Bronchial epithelial cell (primary cell): Measurements from ENCODE around the gene DAZAP2. TPM values are rescaled to one million over a fixed set of nuclear protein-coding genes. Genes with fewer than 3 reads are reported as not detected.
"Not testable (repeated sequence)": the region's sequence is repeated elsewhere in the genome, so short reads cannot be mapped to it uniquely, and the experiment has no call there.

Source experiments
- DNase-seq: peaks from one replicate; pipeline ENCODE4 v3.0.0-alpha.2; 2010; ENCODE audit warnings: low read depth
- FAIRE-seq: peaks from 2 replicates; lab custom pipeline; 2011; peaks lifted over from hg19 to GRCh38; lab: Jason Lieb, UNC
- H3K27me3 ChIP-seq: 2 replicates; pipeline ENCODE4 v1.5.1; 2011; ENCODE audit warnings: low read length; ENCODE audit not compliant: control insufficient read depth, insufficient read depth
- H3K36me3 ChIP-seq: 2 replicates; pipeline ENCODE4 v1.5.1; 2011; ENCODE audit warnings: low read length; ENCODE audit not compliant: control insufficient read depth, insufficient read depth
- H3K4me3 ChIP-seq: 2 replicates; pipeline ENCODE4 v1.5.1; 2011; ENCODE audit warnings: mild to moderate bottlenecking, low read depth, low read length, control low read depth
- total RNA-seq: library from RNA; depleted of rRNA; stranded (reverse); fragments of >200 nt; gene quantifications from 2 replicates; pipeline ENCODE4 v1.2.1, GENCODE V29; 2014
- TF ChIP-seq, protein P1 (sequence below): IDR thresholded peaks from 2 replicates; pipeline ENCODE4 v1.5.1; 2011; ENCODE audit warnings: mild to moderate bottlenecking, moderate library complexity, low read length, control low read depth, inconsistent platforms; ENCODE audit not compliant: insufficient read depth, severe bottlenecking

Gene DAZAP2
- total RNA-seq, 1 donor from 2014 or later = 50.5 TPM

DNA sequence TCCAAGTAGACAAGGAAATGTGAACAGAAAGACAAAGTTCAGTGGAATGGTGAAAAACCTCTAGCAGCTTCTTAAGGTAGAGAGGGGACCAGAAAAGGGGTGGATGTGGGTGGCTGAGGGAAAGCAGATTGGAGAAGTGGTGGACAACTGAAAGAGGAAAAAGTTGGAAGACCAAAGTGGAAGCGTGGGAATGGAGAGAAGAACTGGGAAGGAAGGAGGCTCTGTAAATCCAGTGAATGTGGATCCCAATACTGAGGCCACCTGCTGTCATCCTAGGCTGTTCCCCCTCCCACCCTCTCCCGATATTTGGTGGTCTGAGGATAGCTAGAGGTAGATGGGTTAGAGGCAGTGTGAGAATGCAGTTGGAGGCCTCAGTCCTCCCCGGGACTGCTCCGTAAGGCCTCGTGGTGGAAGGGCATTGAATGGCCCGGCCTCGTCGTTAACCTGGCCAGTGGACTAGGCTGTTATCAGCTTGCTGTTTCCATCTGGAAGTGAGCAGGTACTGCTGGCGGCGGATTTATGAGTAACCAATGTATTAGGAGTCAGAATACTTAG, 19.9 kb upstream of the DAZAP2 start:
- Histone ChIP-seq H3K4me3 (peak overlapping the region; percentile 53), H3K27me3 (no peaks in the 10 kb centered on the region), H3K36me3 (no peaks in the 10 kb centered on the region)
- TF ChIP-seq, protein P1, sequence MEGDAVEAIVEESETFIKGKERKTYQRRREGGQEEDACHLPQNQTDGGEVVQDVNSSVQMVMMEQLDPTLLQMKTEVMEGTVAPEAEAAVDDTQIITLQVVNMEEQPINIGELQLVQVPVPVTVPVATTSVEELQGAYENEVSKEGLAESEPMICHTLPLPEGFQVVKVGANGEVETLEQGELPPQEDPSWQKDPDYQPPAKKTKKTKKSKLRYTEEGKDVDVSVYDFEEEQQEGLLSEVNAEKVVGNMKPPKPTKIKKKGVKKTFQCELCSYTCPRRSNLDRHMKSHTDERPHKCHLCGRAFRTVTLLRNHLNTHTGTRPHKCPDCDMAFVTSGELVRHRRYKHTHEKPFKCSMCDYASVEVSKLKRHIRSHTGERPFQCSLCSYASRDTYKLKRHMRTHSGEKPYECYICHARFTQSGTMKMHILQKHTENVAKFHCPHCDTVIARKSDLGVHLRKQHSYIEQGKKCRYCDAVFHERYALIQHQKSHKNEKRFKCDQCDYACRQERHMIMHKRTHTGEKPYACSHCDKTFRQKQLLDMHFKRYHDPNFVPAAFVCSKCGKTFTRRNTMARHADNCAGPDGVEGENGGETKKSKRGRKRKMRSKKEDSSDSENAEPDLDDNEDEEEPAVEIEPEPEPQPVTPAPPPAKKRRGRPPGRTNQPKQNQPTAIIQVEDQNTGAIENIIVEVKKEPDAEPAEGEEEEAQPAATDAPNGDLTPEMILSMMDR = no peak
- FAIRE-seq (no peak), DNase-seq (peak; percentile 21)

DNA sequence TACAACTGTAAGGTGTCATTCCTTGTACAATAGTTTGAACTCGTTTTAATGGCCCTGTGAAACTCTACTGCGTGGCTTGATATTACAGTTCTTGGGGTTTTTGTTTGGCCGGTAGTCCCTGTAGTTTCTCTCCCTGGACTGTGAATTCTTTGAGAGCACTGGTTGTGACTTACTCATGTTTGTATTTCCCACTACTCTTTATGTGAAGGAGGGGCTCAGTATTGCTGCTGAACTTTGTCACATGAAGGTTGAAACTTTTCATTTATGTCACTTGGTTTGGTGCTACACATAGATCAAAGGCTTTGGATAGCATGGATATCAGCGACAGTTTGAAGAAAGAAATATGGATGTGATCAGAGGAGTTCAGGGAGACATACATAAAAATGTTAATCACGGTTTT, 19.3 kb upstream of the DAZAP2 start:
- FAIRE-seq (no peak), DNase-seq (no peak)
- Histone ChIP-seq H3K27me3 (no peaks in the 10 kb centered on the region), H3K36me3 (no peaks in the 10 kb centered on the region), H3K4me3 (no peak overlapping the region)
- TF ChIP-seq, protein P1 = no peak

DNA sequence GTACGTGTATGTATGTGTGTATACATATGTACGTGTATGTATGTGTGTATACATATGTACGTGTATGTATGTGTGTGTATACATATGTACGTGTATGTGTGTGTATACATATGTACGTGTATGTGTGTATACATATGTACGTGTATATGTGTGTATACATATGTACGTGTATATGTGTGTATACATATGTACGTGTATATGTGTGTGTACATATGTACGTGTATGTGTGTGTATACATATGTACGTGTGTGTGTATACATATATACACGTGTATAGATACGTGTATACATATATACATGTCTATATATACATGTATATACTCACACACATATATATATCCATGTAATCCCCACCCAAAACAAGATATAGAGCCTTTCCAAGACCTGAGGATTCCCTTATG, 18.8 kb upstream of the DAZAP2 start:
- not testable (repeated sequence) for FAIRE-seq, DNase-seq, H3K36me3 ChIP-seq, H3K4me3 ChIP-seq, H3K27me3 ChIP-seq

DNA sequence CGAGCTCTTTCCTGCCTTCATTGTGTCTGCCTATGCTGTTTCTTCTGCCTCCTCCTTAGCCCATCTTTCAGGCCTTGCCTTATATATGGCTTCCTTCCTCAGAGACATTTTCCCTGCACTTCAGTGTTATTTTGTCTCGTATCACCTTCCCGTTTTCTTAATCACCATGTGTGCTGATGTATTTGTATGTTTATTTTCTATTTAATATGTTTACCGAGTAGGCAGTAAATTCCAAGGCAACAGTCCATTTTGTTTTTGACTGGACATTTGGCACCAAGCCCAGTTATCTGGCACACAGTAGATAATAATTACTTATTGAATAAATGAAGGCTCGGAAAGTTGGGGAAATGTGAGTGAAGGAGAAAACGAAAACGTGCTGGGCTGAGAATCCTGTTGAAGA, 16.2 kb upstream of the DAZAP2 start:
- no peaks in the 10 kb centered on the region for H3K27me3 ChIP-seq
- H3K36me3 ChIP-seq = no peaks in the 10 kb centered on the region
- TF ChIP-seq, protein P1 = no peak
- no peak for DNase-seq
- no peak for FAIRE-seq
- no peak overlapping the region for H3K4me3 ChIP-seq

DNA sequence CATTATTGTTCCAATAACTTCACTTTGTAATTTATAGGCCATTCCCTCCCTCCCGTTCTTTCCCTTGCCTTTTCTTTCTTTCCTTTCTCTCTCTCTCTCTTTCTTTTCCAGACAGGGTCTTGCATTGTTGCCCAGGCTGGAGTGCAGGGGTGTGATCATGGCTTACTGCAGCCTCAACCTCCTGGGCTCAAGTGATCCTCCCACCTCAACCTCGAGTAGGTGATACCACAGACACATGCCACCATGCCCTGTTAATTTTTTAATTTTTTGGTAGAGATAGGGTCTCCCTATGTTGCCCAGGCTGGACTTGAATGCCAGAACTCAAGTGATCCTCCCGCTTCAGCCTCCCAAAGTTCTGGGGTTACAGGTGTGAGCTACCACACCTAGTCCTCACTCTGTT, 14.0 kb upstream of the DAZAP2 start:
- no peaks in the 10 kb centered on the region for H3K36me3 ChIP-seq
- FAIRE-seq (no peak), DNase-seq (no peak)
- no peaks in the 10 kb centered on the region for H3K27me3 ChIP-seq
- no peak overlapping the region for H3K4me3 ChIP-seq
- TF ChIP-seq, protein P1 = no peak

DNA sequence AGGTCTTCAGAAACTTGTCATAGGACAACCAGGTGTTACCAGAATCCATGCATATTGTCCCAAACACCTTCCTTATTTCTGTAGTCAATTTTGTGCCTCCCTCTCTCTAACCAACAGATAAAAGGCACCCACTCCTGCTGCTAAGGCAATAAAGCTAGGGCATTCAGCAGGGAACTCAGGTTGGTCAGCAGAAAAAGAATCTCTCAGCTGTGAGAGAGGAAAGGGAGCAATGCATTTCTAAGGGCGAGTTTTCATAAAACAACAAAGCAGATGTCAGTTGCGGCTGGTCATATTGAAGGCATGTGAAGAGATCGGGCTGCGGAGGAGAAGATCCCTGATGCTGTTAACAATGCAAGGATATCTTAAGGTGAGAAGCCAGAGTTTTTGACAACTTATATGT, 13.4 kb upstream of the DAZAP2 start:
- H3K4me3 ChIP-seq = no peak overlapping the region
- H3K36me3 ChIP-seq = no peaks in the 10 kb centered on the region
- no peaks in the 10 kb centered on the region for H3K27me3 ChIP-seq
- FAIRE-seq = no peak
- no peak for DNase-seq
- TF ChIP-seq, protein P1 = no peak
